HepG2 (cell line): ENCODE measurements around the gene USH2A. TPM values are rescaled to one million over a fixed set of nuclear protein-coding genes. Genes with fewer than 3 reads are reported as not detected.

Source experiments
- ATAC-seq: fragments of 200-7000 bp; cut with Tn5 transposase; 3 replicates; pipeline ENCODE4 v1.9.1; 2020; ENCODE audit warnings: mild to moderate bottlenecking, moderate library complexity
- BruUV-seq: library from RNA; stranded (reverse); fragments of 400-500 nt; replicated peaks from 2 replicates; lab custom pipeline; 2021; lab: Mats Ljungman, UMichigan
- CTCF ChIA-PET: fragments of 300-600 bp; formaldehyde crosslinking; extraction: SDS; loops from one replicate; lab custom pipeline; 2021; ENCODE audit warnings: low total read pairs, inconsistent platforms, low intra/inter-chr PET ratio; lab: Yijun Ruan, JAX
- POLR2A ChIA-PET: fragments of 350-600 bp; sonication (Branson Sonifier 250); formaldehyde crosslinking; loops from one replicate; lab custom pipeline; 2020; ENCODE audit warnings: antibody characterized with exemption, inconsistent platforms; lab: Yijun Ruan, JAX
- DNase-seq: peaks from one replicate; pipeline ENCODE4 v3.0.0-alpha.2; 2015; ENCODE audit warnings: low spot score
- FAIRE-seq: peaks from 3 replicates; lab custom pipeline; 2011; peaks lifted over from hg19 to GRCh38; lab: Jason Lieb, UNC
- H2AFZ ChIP-seq: one replicate; pipeline ENCODE4 v1.6.1; 2011; ENCODE audit warnings: low read length, inconsistent platforms
- H3K27ac ChIP-seq: fragments of 300-600 bp; 3 replicates; pipeline ENCODE4 v1.8.0; 2011; ENCODE audit warnings: mixed run types, mild to moderate bottlenecking, mixed read lengths, low read length, inconsistent platforms; ENCODE audit not compliant: insufficient read depth; ENCODE audit errors: extremely low read length
- H3K27me3 ChIP-seq, 2 experiments: fragments of 200-600 bp in 1 of 2; 2 replicates in 1 of 2; 3 replicates in 1 of 2; pipeline versions ENCODE4 v1.6.0 to v1.8.0; 2011; ENCODE audit warnings: low read length in 2 of 2, mild to moderate bottlenecking in 2 of 2, moderate library complexity in 2 of 2, inconsistent platforms in 1 of 2; ENCODE audit not compliant: insufficient read depth in 2 of 2, control insufficient read depth in 1 of 2
- H3K36me3 ChIP-seq, 2 experiments: fragments of 200-600 bp in 1 of 2; replicated peaks in 1 of 2; 2 replicates in 1 of 2; 3 replicates in 1 of 2; pipeline versions ENCODE4 v1.5.1 to v1.8.0; 2011; ENCODE audit warnings: low read length in 2 of 2, inconsistent platforms in 1 of 2; ENCODE audit not compliant: insufficient read depth in 2 of 2, control insufficient read depth in 1 of 2
- H3K4me1 ChIP-seq: 2 replicates; pipeline ENCODE4 v1.5.1; 2012; ENCODE audit warnings: low read length, inconsistent platforms; ENCODE audit not compliant: insufficient read depth
- H3K4me2 ChIP-seq: 2 replicates; pipeline ENCODE4 v1.6.0; 2011; ENCODE audit warnings: low read depth, low read length, inconsistent platforms
- H3K4me3 ChIP-seq, 3 experiments: fragments of 200-600 bp in 1 of 3; sonication (generic), shearing (Covaris generic) in 1 of 3; replicated peaks in 1 of 3; 2 replicates each; pipeline ENCODE4 v1.5.1; 2011 to 2016; ENCODE audit warnings: low read length in 3 of 3, inconsistent platforms in 2 of 3, low read depth in 2 of 3, mild to moderate bottlenecking in 2 of 3, control low read depth in 1 of 3, mixed read lengths in 1 of 3; ENCODE audit not compliant: insufficient read depth in 1 of 3
- H3K79me2 ChIP-seq: one replicate; pipeline ENCODE4 v1.6.1; 2011; ENCODE audit warnings: low read length, inconsistent platforms; ENCODE audit not compliant: insufficient read depth
- H3K9ac ChIP-seq: 2 replicates; pipeline ENCODE4 v1.6.0; 2011; ENCODE audit warnings: mild to moderate bottlenecking, low read depth, low read length, inconsistent platforms; ENCODE audit not compliant: insufficient read depth
- H3K9me3 ChIP-seq: 2 replicates; pipeline ENCODE4 v1.5.1; 2012; ENCODE audit warnings: mild to moderate bottlenecking, low read length
- H4K20me1 ChIP-seq: 2 replicates; pipeline ENCODE4 v1.6.0; 2011; ENCODE audit warnings: inconsistent platforms, mild to moderate bottlenecking, low read length, moderate library complexity; ENCODE audit not compliant: insufficient read depth
- GPN1 ChIP-seq: sonication (generic); formaldehyde crosslinking; IDR thresholded peaks from 2 replicates; pipeline ENCODE4 v1.5.1; 2020; ENCODE audit warnings: missing genetic modification reagents, borderline replicate concordance
- HIVEP1 ChIP-seq: sonication (generic); formaldehyde crosslinking; IDR thresholded peaks from 2 replicates; pipeline ENCODE4 v1.4.0; 2020; ENCODE audit warnings: mild to moderate bottlenecking, missing genetic modification reagents
- HNRNPUL1 ChIP-seq: fragments of 200-400 bp; formaldehyde crosslinking; IDR thresholded peaks from 2 replicates; pipeline ENCODE4 v1.6.1; 2017; ENCODE audit warnings: low read depth, mild to moderate bottlenecking, low read length, moderate library complexity
- MEIS1 ChIP-seq: sonication (generic); formaldehyde crosslinking; IDR thresholded peaks from 2 replicates; pipeline ENCODE4 v1.9.0; 2021; ENCODE audit warnings: mild to moderate bottlenecking, missing genetic modification reagents, moderate library complexity, borderline replicate concordance
- ZBTB46 ChIP-seq: sonication (generic); formaldehyde crosslinking; IDR thresholded peaks from 2 replicates; pipeline ENCODE4 v1.4.0; 2020; ENCODE audit warnings: mild to moderate bottlenecking, missing genetic modification reagents, borderline replicate concordance
- ZNF792 ChIP-seq: IDR thresholded peaks from 2 replicates; pipeline ENCODE4 v1.6.1; 2016
- WGBS: methylation state at CpG from one replicate; pipeline ENCODE4 v1.1.6; 2017; ENCODE audit warnings: low lambda C conversion rate; 5-methylcytosine and 5-hydroxymethylcytosine counted together
- in situ Hi-C: cut with HindIII; loops from 2 replicates; pipeline ENCODE4 v1.10.0; 2017; ENCODE audit warnings: low pct_unique_long_range_greater_than_20kb; ENCODE audit not compliant: extremely low pct_ligation_motif_present
- intact Hi-C: fragments of 100-400 bp; cut with micrococcal nuclease; formaldehyde crosslinking; loops from one replicate; pipeline ENCODE4 v1.10.0; 2022; ENCODE audit not compliant: unreplicated experiment
- polyA plus RNA-seq, 8 experiments: library from polyadenylated mRNA; depleted of rRNA in 3 of 8; stranded (reverse) in 7 of 8; unstranded in 1 of 8; fragments of >200 nt; fragmentation: Illumina TruSeq in 4 of 8; extraction: Trizol in 4 of 8; gene quantifications; 2 replicates each; pipeline versions ENCODE4 v1.2.1 to v1.2.3, GENCODE V29; 2011 to 2016; ENCODE audit warnings: low read depth in 4 of 8, missing spikeins in 1 of 8, mixed read lengths in 1 of 8; ENCODE audit not compliant: insufficient read depth in 1 of 8
- total RNA-seq, 5 experiments: library from RNA; depleted of rRNA; stranded (reverse); fragments of >200 nt; fragmentation: Illumina TruSeq; extraction: Trizol; gene quantifications; 2 replicates each; pipeline ENCODE4 v1.2.3, GENCODE V29; 2016; ENCODE audit warnings: low read depth in 1 of 5
- TF ChIP-seq, protein P1 (sequence below): sonication (generic); formaldehyde crosslinking; IDR thresholded peaks from 2 replicates; pipeline ENCODE4 v1.5.0; 2020; ENCODE audit warnings: missing genetic modification reagents, mild to moderate bottlenecking, borderline replicate concordance

USH2A gene
- total and polyA plus RNA-seq, 2 of the 13 experiments (the other 11 are each of a cell fraction or from before 2014, with no cell fraction given) = 0.02 TPM; not detected in 1

GRCh38 chr1:216142921-216143320, 280.3 kb downstream of the USH2A start (continued):
- TF ChIP-seq ZBTB46 (CRISPR knock-in tag) (no peak), GPN1 (CRISPR knock-in tag) (no peak)
- TF ChIP-seq, protein P1, sequence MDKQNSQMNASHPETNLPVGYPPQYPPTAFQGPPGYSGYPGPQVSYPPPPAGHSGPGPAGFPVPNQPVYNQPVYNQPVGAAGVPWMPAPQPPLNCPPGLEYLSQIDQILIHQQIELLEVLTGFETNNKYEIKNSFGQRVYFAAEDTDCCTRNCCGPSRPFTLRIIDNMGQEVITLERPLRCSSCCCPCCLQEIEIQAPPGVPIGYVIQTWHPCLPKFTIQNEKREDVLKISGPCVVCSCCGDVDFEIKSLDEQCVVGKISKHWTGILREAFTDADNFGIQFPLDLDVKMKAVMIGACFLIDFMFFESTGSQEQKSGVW (CRISPR knock-in tag) = no peak

GRCh38 chr1:216140730-216141524, 282.3 kb downstream of the USH2A start:
- ChIA-PET CTCF (no interaction called here), POLR2A (no interaction called here)
- Histone ChIP-seq H3K4me2 (no peak overlapping the region), H3K4me1 (no peaks in the 10 kb centered on the region), H4K20me1 (no peaks in the 10 kb centered on the region), H3K79me2 (no peaks in the 10 kb centered on the region), H3K36me3 (no peaks in the 10 kb centered on the region), H3K9me3 (no peaks in the 10 kb centered on the region), H3K27me3 (no peaks in the 10 kb centered on the region), H2AFZ (no peak overlapping the region), H3K27ac (no peak overlapping the region), H3K4me3 (no peak overlapping the region), H3K9ac (no peak overlapping the region)
- TF ChIP-seq MEIS1 (CRISPR knock-in tag) = no peak
- no peak for TF ChIP-seq ZNF792 (CRISPR knock-in tag)
- TF ChIP-seq HNRNPUL1 = no peak
- TF ChIP-seq HIVEP1 (CRISPR knock-in tag) = no peak
- DNase-seq (no peak), FAIRE-seq (no peak), ATAC-seq (no peak)
- intact Hi-C loops (no loop called here), in situ Hi-C loops (no loop called here)
- BruUV-seq = no TSS peak
- WGBS = 6% methylated on average over 3 of the region's 5 CpGs
